Measurements from ENCODE around the gene IMPDH2. TPM values are rescaled to one million over a fixed set of nuclear protein-coding genes. Genes with fewer than 3 reads are reported as not detected.

Gene IMPDH2
- total and polyA plus RNA-seq, 7 donors = 82.8 to 397 (median 214) TPM

- H3K4me3 ChIP-seq = no peak overlapping the region
- TF ChIP-seq, protein P1, sequence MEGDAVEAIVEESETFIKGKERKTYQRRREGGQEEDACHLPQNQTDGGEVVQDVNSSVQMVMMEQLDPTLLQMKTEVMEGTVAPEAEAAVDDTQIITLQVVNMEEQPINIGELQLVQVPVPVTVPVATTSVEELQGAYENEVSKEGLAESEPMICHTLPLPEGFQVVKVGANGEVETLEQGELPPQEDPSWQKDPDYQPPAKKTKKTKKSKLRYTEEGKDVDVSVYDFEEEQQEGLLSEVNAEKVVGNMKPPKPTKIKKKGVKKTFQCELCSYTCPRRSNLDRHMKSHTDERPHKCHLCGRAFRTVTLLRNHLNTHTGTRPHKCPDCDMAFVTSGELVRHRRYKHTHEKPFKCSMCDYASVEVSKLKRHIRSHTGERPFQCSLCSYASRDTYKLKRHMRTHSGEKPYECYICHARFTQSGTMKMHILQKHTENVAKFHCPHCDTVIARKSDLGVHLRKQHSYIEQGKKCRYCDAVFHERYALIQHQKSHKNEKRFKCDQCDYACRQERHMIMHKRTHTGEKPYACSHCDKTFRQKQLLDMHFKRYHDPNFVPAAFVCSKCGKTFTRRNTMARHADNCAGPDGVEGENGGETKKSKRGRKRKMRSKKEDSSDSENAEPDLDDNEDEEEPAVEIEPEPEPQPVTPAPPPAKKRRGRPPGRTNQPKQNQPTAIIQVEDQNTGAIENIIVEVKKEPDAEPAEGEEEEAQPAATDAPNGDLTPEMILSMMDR (IDR thresholded peaks at IDR 0.05) = no peak
- peaks cover 6% of the 10 kb centered on the region for H3K4me1 ChIP-seq
- no peak for DNase-seq
- no peaks in the 10 kb centered on the region for H3K27me3 ChIP-seq (ENCODE audit: insufficient read depth in 3 of 3, low read length in 2 of 3)
- 84 to 93% (median 88%) methylated on average over 7 of the region's 7 CpGs for WGBS, 3 donors
- peaks cover 0 to 62% of the 10 kb centered on the region in 2 donors for H3K36me3 ChIP-seq (ENCODE audit: insufficient read depth in 1 of 2, low read depth in 1 of 2)
- no peaks in the 10 kb centered on the region for H3K9me3 ChIP-seq
- no peak for ATAC-seq
- intact Hi-C loops (cut with DNase I) = loop anchor here in 1 of 2 donors (5.0 kb wide), 1 partner anchor 106 kb away; the partner anchor contains the start of gene QRICH1
- H3K27ac ChIP-seq = no peak overlapping the region
Measured at GRCh38 chr3:48985831-48986376, 43.3 kb downstream of the IMPDH2 start.

DNA sequence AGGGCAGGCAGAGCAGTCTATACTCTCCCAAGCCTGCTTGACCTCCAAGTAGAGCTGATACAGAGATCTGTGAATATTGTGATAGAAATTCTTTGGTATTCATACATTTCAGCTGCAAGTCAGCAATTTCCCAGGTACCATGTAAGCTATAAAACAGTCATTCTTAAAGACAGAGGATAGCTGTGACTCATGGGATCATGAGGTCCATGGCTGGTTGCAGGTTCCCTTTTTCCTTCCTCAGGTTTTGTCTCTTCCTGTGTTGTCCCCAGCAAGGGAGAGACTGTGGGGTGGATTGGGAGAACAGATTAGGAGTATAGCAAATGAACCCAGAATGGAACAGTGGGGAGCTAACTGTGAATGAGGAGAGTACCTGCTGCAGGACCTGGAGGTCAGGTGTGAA, 44.5 kb downstream of the IMPDH2 start:
- ATAC-seq = no peak
- TF ChIP-seq, protein P1 (IDR thresholded peaks at IDR 0.05) = no peak
- H3K36me3 ChIP-seq (ENCODE audit: insufficient read depth in 1 of 2, low read depth in 1 of 2) = peaks cover 5 to 74% of the 10 kb centered on the region in 2 donors

GRCh38 chr3:48983096-48983495, 46.1 kb downstream of the IMPDH2 start:
- intact Hi-C loops (cut with DNase I) = no loop called here

More for the DNA sequence above, 44.5 kb downstream of the IMPDH2 start:
- Histone ChIP-seq H3K4me1 (peaks cover 4% of the 10 kb centered on the region), H3K27ac (no peak overlapping the region), H3K9me3 (no peaks in the 10 kb centered on the region), H3K4me3 (no peak overlapping the region), H3K27me3 (ENCODE audit: insufficient read depth in 3 of 3, low read length in 2 of 3) (no peaks in the 10 kb centered on the region)
- no peak for DNase-seq
- intact Hi-C loops (cut with DNase I) = loop anchor here in 1 of 2 donors (5.0 kb wide), 1 partner anchor 108 kb away; the partner anchor contains the start of gene QRICH1

DNA sequence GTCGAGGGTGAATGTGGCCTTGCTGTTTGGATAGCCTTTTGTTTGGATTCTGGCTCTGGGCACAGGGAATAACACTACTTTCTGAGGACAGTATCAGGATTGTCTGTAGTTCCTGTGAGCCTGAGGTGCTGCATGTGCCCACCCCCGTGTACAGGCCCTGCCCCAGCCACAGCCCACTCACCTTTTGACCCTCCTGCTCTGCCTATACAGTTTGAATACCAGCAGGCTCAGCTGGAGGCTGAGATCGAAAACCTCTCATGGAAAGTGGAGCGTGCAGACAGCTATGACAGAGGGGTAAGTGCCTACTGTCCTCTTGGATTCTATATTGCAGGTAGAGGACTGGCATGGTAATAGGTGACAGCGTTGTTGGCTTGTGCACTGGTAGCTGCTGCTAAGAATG, 46.5 kb downstream of the IMPDH2 start:
- DNase-seq (no peak), ATAC-seq (no peak)
- Histone ChIP-seq H3K4me1 (no peaks in the 10 kb centered on the region), H3K36me3 (ENCODE audit: insufficient read depth in 1 of 2, low read depth in 1 of 2) (peaks cover 8 to 92% of the 10 kb centered on the region in 2 donors), H3K4me3 (no peak overlapping the region), H3K27ac (no peak overlapping the region), H3K9me3 (no peaks in the 10 kb centered on the region), H3K27me3 (ENCODE audit: insufficient read depth in 3 of 3, low read length in 2 of 3) (no peaks in the 10 kb centered on the region)
- 79 to 93% (median 85%) methylated on average over 5 of the region's 5 CpGs for WGBS, 3 donors
- intact Hi-C loops (cut with DNase I) = no loop called here
- TF ChIP-seq, protein P1 (IDR thresholded peaks at IDR 0.05) = no peak

More at GRCh38 chr3:48983096-48983495, 46.1 kb downstream of the IMPDH2 start:
- Histone ChIP-seq H3K36me3 (ENCODE audit: insufficient read depth in 1 of 2, low read depth in 1 of 2) (peaks cover 8 to 88% of the 10 kb centered on the region in 2 donors), H3K27me3 (ENCODE audit: insufficient read depth in 3 of 3, low read length in 2 of 3) (no peaks in the 10 kb centered on the region), H3K4me3 (no peak overlapping the region), H3K4me1 (no peaks in the 10 kb centered on the region), H3K27ac (no peak overlapping the region), H3K9me3 (no peaks in the 10 kb centered on the region)
- 89 to 97% (median 95%) methylated on average over 4 of the region's 4 CpGs for WGBS, 3 donors
- TF ChIP-seq, protein P1 (IDR thresholded peaks at IDR 0.05) = no peak
- ATAC-seq (no peak), DNase-seq (no peak)

DNA sequence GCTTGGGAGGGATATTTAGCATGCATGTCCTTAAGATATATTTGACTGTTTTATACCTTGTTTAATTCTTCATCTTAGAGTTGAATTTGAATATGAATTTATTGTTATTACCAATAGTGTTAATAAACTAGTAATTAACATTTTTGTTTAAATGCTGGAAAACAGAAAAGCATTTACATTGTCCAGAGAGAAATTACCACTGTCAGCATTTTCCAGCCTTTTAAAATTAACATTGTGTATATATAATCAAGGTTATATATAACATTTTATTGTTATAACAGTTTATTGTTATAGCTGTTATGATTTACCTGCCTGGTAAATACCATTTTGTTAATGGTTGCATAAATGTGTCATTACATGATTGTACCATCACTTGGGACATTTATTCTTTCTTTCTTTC, 47.2 kb downstream of the IMPDH2 start:
- H3K9me3 ChIP-seq = no peaks in the 10 kb centered on the region
- H3K27ac ChIP-seq = no peak overlapping the region
- DNase-seq (no peak), ATAC-seq (no peak)
- no peaks in the 10 kb centered on the region for H3K27me3 ChIP-seq (ENCODE audit: insufficient read depth in 3 of 3, low read length in 2 of 3)
- TF ChIP-seq, protein P1 (IDR thresholded peaks at IDR 0.05) = no peak
- no peak overlapping the region for H3K4me3 ChIP-seq
- H3K36me3 ChIP-seq (ENCODE audit: insufficient read depth in 1 of 2, low read depth in 1 of 2) = peaks cover 10 to 98% of the 10 kb centered on the region in 2 donors
- no peaks in the 10 kb centered on the region for H3K4me1 ChIP-seq
- intact Hi-C loops (cut with DNase I) = no loop called here
